H1 (cell line): ENCODE results near the gene RTF2. TPM values are rescaled to one million over a fixed set of nuclear protein-coding genes. Genes with fewer than 3 reads are reported as not detected.

Experiments used
- CTCF ChIA-PET: fragments of 300-600 bp; sonication (Branson Sonifier 250); formaldehyde crosslinking; loops from one replicate; lab custom pipeline; 2021; ENCODE audit not compliant: partially characterized antibody; lab: Charles Lee
- POLR2A ChIA-PET: fragments of 300-600 bp; sonication (Branson Sonifier 250); formaldehyde crosslinking; loops from one replicate; lab custom pipeline; 2021; ENCODE audit warnings: inconsistent platforms; ENCODE audit not compliant: partially characterized antibody; lab: Charles Lee
- DNase-seq, 2 experiments: peaks; one replicate each; pipeline versions ENCODE4 v3.0.0 to v3.0.0-alpha.2; 2010 to 2022; ENCODE audit warnings: low spot score in 2 of 2, low read depth in 1 of 2, mixed read lengths in 1 of 2
- FAIRE-seq: peaks from 2 replicates; lab custom pipeline; 2011; peaks lifted over from hg19 to GRCh38; lab: Jason Lieb, UNC
- H2AFZ ChIP-seq: 2 replicates; pipeline ENCODE4 v1.8.1; 2012; ENCODE audit warnings: low read length, inconsistent platforms
- H2AK5ac ChIP-seq: 2 replicates; pipeline ENCODE4 v1.6.1; 2013; ENCODE audit warnings: low read depth, low read length
- H2BK120ac ChIP-seq: replicated peaks from 2 replicates; pipeline ENCODE3; 2013; ENCODE audit warnings: low read depth, low read length, inconsistent platforms
- H2BK12ac ChIP-seq: 2 replicates; pipeline ENCODE4 v1.6.1; 2013; ENCODE audit warnings: low read depth, low read length
- H2BK15ac ChIP-seq: 2 replicates; pipeline ENCODE4 v1.6.1; 2013; ENCODE audit warnings: low read length
- H2BK20ac ChIP-seq: 2 replicates; pipeline ENCODE4 v1.6.1; 2013; ENCODE audit warnings: low read length
- H2BK5ac ChIP-seq: 2 replicates; pipeline ENCODE4 v1.6.1; 2013; ENCODE audit warnings: low read depth, low read length
- H3K14ac ChIP-seq: 2 replicates; pipeline ENCODE4 v1.6.1; 2013; ENCODE audit warnings: inconsistent platforms; ENCODE audit not compliant: insufficient read length
- H3K18ac ChIP-seq: 2 replicates; pipeline ENCODE4 v1.6.1; 2013; ENCODE audit warnings: low read length; ENCODE audit errors: extremely low read depth
- H3K23ac ChIP-seq: 2 replicates; pipeline ENCODE4 v1.6.1; 2013; ENCODE audit warnings: inconsistent platforms; ENCODE audit not compliant: insufficient read length
- H3K23me2 ChIP-seq: 2 replicates; pipeline ENCODE4 v1.6.1; 2013; ENCODE audit warnings: low read depth, low read length
- H3K27ac ChIP-seq: 2 replicates; pipeline ENCODE4 v1.6.1; 2011; ENCODE audit warnings: low read depth, low read length, inconsistent platforms
- H3K27me3 ChIP-seq, 4 experiments: replicated peaks in 1 of 4; 1 replicate in 1 of 4; 2 replicates in 3 of 4; pipeline versions ENCODE4 v1.6.1 to v1.8.1; 2011 to 2013; ENCODE audit warnings: low read length in 3 of 4, mild to moderate bottlenecking in 3 of 4, inconsistent platforms in 2 of 4, mixed read lengths in 2 of 4, moderate library complexity in 1 of 4; ENCODE audit not compliant: control insufficient read depth in 3 of 4, insufficient read depth in 3 of 4; ENCODE audit errors: extremely low read depth in 1 of 4
- H3K36me3 ChIP-seq, 4 experiments: 2 replicates each; pipeline versions ENCODE4 v1.6.1 to v1.8.1; 2011 to 2013; ENCODE audit warnings: mild to moderate bottlenecking in 4 of 4, low read length in 3 of 4, moderate library complexity in 2 of 4, control low read depth in 1 of 4, inconsistent platforms in 1 of 4; ENCODE audit not compliant: insufficient read depth in 4 of 4, control insufficient read depth in 2 of 4
- H3K4ac ChIP-seq: replicated peaks from 2 replicates; pipeline ENCODE3; 2013; ENCODE audit warnings: low read length, low read depth, mixed read lengths, inconsistent platforms; ENCODE audit not compliant: insufficient read length
- H3K4me1 ChIP-seq, 4 experiments: replicated peaks in 1 of 4; 1 replicate in 1 of 4; 2 replicates in 3 of 4; pipeline versions ENCODE4 v1.6.1 to v1.8.1; 2011 to 2013; ENCODE audit warnings: low read length in 3 of 4, inconsistent platforms in 2 of 4, mixed read lengths in 1 of 4; ENCODE audit not compliant: insufficient read depth in 4 of 4, control insufficient read depth in 3 of 4
- H3K4me2 ChIP-seq, 2 experiments: 2 replicates each; pipeline versions ENCODE4 v1.6.1 to v1.8.1; 2011 to 2013; ENCODE audit warnings: low read depth in 2 of 2, low read length in 2 of 2, control low read depth in 1 of 2, inconsistent platforms in 1 of 2, mild to moderate bottlenecking in 1 of 2; ENCODE audit not compliant: insufficient read depth in 1 of 2
- H3K4me3 ChIP-seq, 4 experiments: fragments of 200-600, 300-600 bp in 1 of 4; sonication (generic), shearing (Covaris generic), sonication (Bioruptor Twin) in 1 of 4; 2 replicates each; pipeline versions ENCODE4 v1.5.1 to v1.8.1; 2011 to 2016; ENCODE audit warnings: low read length in 4 of 4, low read depth in 3 of 4, control low read depth in 2 of 4, inconsistent platforms in 2 of 4, mild to moderate bottlenecking in 2 of 4, mixed read lengths in 1 of 4, moderate library complexity in 1 of 4; ENCODE audit not compliant: insufficient read depth in 2 of 4; ENCODE audit errors: extremely low read depth in 1 of 4
- H3K56ac ChIP-seq: replicated peaks from 2 replicates; pipeline ENCODE3; 2013; ENCODE audit warnings: low read depth, mild to moderate bottlenecking, mixed read lengths, low read length, inconsistent platforms; ENCODE audit not compliant: insufficient read length
- H3K79me1 ChIP-seq: 2 replicates; pipeline ENCODE4 v1.6.1; 2013; ENCODE audit warnings: low read depth, low read length, control low read depth
- H3K79me2 ChIP-seq, 2 experiments: 2 replicates each; pipeline versions ENCODE4 v1.6.1 to v1.8.1; 2012 to 2013; ENCODE audit warnings: low read length in 2 of 2, mild to moderate bottlenecking in 2 of 2, inconsistent platforms in 1 of 2; ENCODE audit not compliant: insufficient read depth in 2 of 2, control insufficient read depth in 1 of 2
- H3K9ac ChIP-seq, 4 experiments: replicated peaks in 1 of 4; 1 replicate in 1 of 4; 2 replicates in 3 of 4; pipeline versions ENCODE4 v1.6.1 to v1.8.1; 2011 to 2013; ENCODE audit warnings: low read depth in 3 of 4, low read length in 3 of 4, control low read depth in 2 of 4, mild to moderate bottlenecking in 2 of 4, moderate library complexity in 2 of 4, inconsistent platforms in 1 of 4; ENCODE audit errors: extremely low read depth in 1 of 4
- H3K9me3 ChIP-seq, 2 experiments: 2 replicates each; pipeline versions ENCODE4 v1.6.1 to v1.8.1; 2012 to 2013; ENCODE audit warnings: mild to moderate bottlenecking in 2 of 2, moderate library complexity in 2 of 2, control low read depth in 1 of 2, inconsistent platforms in 1 of 2, low read depth in 1 of 2, low read length in 1 of 2, mixed read lengths in 1 of 2; ENCODE audit not compliant: insufficient read depth in 2 of 2
- H4K20me1 ChIP-seq, 2 experiments: replicated peaks in 1 of 2; 2 replicates each; pipeline versions ENCODE3 to v1.8.1; 2011 to 2013; ENCODE audit warnings: inconsistent platforms in 2 of 2, low read length in 2 of 2, mild to moderate bottlenecking in 1 of 2; ENCODE audit not compliant: insufficient read depth in 2 of 2, control insufficient read depth in 1 of 2
- H4K5ac ChIP-seq: 2 replicates; pipeline ENCODE4 v1.6.1; 2013; ENCODE audit warnings: low read length, low read depth, mixed read lengths, inconsistent platforms; ENCODE audit not compliant: insufficient read length
- H4K8ac ChIP-seq: 2 replicates; pipeline ENCODE4 v1.8.0; 2013; ENCODE audit warnings: mild to moderate bottlenecking, moderate library complexity, low read length, inconsistent platforms; ENCODE audit not compliant: insufficient read depth; ENCODE audit errors: extremely low read depth
- H4K91ac ChIP-seq: replicated peaks from 2 replicates; pipeline ENCODE3; 2013; ENCODE audit warnings: low read length, mixed read lengths, inconsistent platforms; ENCODE audit not compliant: insufficient read length
- GTF2F1 ChIP-seq: IDR thresholded peaks from 2 replicates; pipeline ENCODE4 v1.6.1; 2012; ENCODE audit warnings: low read depth, low read length, improper control_type of control experiment, borderline replicate concordance
- WGBS, 2 experiments: shearing (Covaris generic) in 1 of 2; methylation state at CpG; one replicate each; pipeline versions ENCODE4 v1.1.6 to v1.1.7; 2013 to 2015; ENCODE audit warnings: low lambda C conversion rate in 2 of 2, mixed read lengths in 2 of 2, inconsistent platforms in 1 of 2, low coverage in 1 of 2, missing lambda C conversion rate in 1 of 2; ENCODE audit not compliant: insufficient replicate concordance in 2 of 2, insufficient coverage in 1 of 2, insufficient read length in 1 of 2; ENCODE audit errors: extremely low coverage in 1 of 2, missing lambda C conversion rate in 1 of 2; 5-methylcytosine and 5-hydroxymethylcytosine counted together
- polyA plus RNA-seq, 7 experiments: library from polyadenylated mRNA; depleted of rRNA in 3 of 7; stranded (reverse) in 5 of 7; unstranded in 2 of 7; fragments of >200 nt in 5 of 7; fragments of 200-250 nt in 2 of 7; gene quantifications; 1 replicate in 5 of 7; 2 replicates in 1 of 7; 4 replicates in 1 of 7; pipeline versions ENCODE4 v1.2.1 to v1.2.3, GENCODE V29; 2011 to 2013; ENCODE audit warnings: missing spikeins in 2 of 7, mixed read lengths in 2 of 7
- total RNA-seq: library from RNA; stranded (reverse); fragmentation: NEBNext Ultra II Directional; extraction: Animal tissue kit (Norgen Biotek cat#: 25700); gene quantifications from 2 replicates; pipeline ENCODE4 v1.2.1, GENCODE V29; 2021

The RTF2 gene
- total and polyA plus RNA-seq, 2 of the 8 experiments (the other 6 are each of a cell fraction or from before 2014, with no cell fraction given), result 33.9 to 51.2 TPM

DNA sequence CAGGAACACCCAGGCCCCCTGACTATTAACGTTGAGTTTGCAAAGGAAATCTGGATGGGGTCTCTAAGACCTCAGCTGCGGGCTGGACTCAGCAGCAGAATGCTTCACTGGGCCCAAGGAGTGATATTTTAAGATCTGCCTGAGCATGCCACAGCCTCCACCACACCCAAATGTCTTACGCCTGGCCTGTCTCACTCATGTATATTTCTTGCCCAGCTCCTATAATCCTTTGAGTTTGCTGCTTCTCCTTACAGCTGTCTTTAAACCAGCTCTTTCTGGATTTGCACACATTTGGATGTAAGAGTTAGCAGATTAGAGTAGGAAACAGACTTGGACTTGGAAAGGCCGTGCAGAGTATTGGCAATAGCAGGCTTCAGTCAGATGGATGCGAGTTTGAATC, 40.0 kb upstream of the RTF2 start:
- no peaks in the 10 kb centered on the region for H3K79me1 ChIP-seq
- H4K5ac ChIP-seq, result no peak overlapping the region
- WGBS, 2 experiments, result 88% methylated on average over 5 of the region's 5 CpGs; no CpG with 5 or more reads in 1 of the 2 experiments
- H3K4me1 ChIP-seq, result no peaks in the 10 kb centered on the region
- H2BK12ac ChIP-seq, result no peak overlapping the region
- H3K27me3 ChIP-seq, result peaks cover 0 to 1% (median 0%) of the 10 kb centered on the region in 4 experiments; a peak in 2 of 7 replicates
- H3K4me2 ChIP-seq, result no peak overlapping the region
- H3K14ac ChIP-seq, result no peak overlapping the region
- H3K23me2 ChIP-seq, result no peaks in the 10 kb centered on the region
- H2BK20ac ChIP-seq, result no peak overlapping the region
- no peak overlapping the region for H3K4me3 ChIP-seq
- H3K4ac ChIP-seq, result no peak overlapping the region
- no peak overlapping the region for H3K23ac ChIP-seq
- no peak overlapping the region for H3K9ac ChIP-seq
- no peak for FAIRE-seq
- H3K56ac ChIP-seq, result no peak overlapping the region
- H2AFZ ChIP-seq, result no peak overlapping the region
- H3K79me2 ChIP-seq, result no peaks in the 10 kb centered on the region
- H4K20me1 ChIP-seq, result peaks cover 0 to 1% of the 10 kb centered on the region in 2 experiments
- no peaks in the 10 kb centered on the region for H3K36me3 ChIP-seq
- no peak overlapping the region for H3K27ac ChIP-seq
- DNase-seq, result no peak
- no peak for TF ChIP-seq GTF2F1
- H3K18ac ChIP-seq, result no peak overlapping the region
- ChIA-PET POLR2A (no interaction called here), CTCF (interaction anchor here (2.0 kb wide), 1 partner anchor 122 kb away, joined by 6 read pairs; no protein-coding TSS in a partner anchor)
- no peak overlapping the region for H4K8ac ChIP-seq
- H4K91ac ChIP-seq, result no peak overlapping the region
- H2BK15ac ChIP-seq, result no peak overlapping the region
- H2BK120ac ChIP-seq, result no peak overlapping the region
- H3K9me3 ChIP-seq, result no peaks in the 10 kb centered on the region
- H2BK5ac ChIP-seq, result no peak overlapping the region
- no peak overlapping the region for H2AK5ac ChIP-seq
